Measurements from ENCODE around the gene PRPH. TPM values are rescaled to one million over a fixed set of nuclear protein-coding genes. Genes with fewer than 3 reads are reported as not detected.

Gene PRPH
- total RNA-seq, 1 donor from 2014 or later: 7.3 TPM

DNA sequence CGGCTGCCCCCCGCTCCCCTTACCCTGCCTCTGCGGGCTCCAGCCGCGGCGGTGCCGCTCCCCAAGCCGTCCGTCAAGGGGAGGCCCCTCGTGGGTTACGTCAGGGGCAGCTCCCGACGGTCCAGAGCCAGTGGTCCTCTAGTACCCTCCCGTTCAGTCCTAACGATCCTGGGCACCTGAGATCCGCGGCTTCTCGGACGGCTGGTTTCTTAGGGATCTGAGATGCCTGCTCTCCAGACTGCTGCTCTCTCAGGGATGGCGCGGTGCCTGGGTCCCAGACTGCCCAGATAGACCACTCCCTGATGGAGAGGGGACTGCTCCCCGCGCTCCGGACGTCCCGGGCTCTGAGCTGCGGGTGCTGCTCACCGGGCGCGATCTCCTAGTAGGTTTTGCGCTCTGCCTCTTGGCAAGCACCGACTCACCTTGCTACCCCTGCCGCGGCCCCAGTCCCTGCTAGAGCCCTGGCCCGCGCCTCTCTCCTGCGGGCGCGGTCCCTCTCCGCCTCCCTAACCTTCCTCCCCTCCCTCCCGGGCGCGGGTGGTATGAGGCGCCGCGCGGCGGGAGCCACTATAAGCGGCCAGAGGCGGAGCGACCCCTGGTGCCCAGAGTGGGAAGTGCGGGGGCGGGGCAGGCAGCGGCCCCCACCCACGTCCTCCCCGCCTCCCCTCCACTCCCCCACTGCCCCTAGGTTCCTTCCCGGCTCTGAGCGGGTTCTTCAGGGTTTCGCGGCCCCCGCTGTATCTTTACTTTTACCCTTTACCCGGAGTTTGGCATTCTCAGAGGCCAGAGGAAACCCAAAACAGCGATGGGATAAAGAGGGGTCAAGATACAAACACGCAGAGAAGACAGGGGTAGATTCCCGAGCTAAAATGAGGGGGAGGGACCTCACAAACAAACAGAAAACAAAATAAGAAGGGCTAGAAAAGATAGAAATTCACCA, 42.0 kb downstream of the PRPH start, which contains the start of gene C1QL4:
C1QL4 (minus strand) TSS at position 544 of the 940 bp plus-strand sequence. CDS start 711 bp downstream, outside the sequence.
- no peaks in the 10 kb centered on the region for H3K9me3 Mint-ChIP-seq
- peak within 1 kb of the TSS; percentile 78 for H3K4me3 Mint-ChIP-seq
- no peak within 1 kb of the TSS for H3K27ac Mint-ChIP-seq
- H3K4me1 Mint-ChIP-seq (ENCODE audit: unreplicated experiment): peaks cover 39% of the 10 kb centered on the region
- H3K36me3 Mint-ChIP-seq: peaks cover 4% of the 10 kb centered on the region
- H3K27me3 Mint-ChIP-seq: peaks cover 75% of the 10 kb centered on the region
- DNase-seq (ENCODE audit: extremely low spot score, unreplicated experiment): peak; percentile 92
- TF ChIP-seq, protein P1, sequence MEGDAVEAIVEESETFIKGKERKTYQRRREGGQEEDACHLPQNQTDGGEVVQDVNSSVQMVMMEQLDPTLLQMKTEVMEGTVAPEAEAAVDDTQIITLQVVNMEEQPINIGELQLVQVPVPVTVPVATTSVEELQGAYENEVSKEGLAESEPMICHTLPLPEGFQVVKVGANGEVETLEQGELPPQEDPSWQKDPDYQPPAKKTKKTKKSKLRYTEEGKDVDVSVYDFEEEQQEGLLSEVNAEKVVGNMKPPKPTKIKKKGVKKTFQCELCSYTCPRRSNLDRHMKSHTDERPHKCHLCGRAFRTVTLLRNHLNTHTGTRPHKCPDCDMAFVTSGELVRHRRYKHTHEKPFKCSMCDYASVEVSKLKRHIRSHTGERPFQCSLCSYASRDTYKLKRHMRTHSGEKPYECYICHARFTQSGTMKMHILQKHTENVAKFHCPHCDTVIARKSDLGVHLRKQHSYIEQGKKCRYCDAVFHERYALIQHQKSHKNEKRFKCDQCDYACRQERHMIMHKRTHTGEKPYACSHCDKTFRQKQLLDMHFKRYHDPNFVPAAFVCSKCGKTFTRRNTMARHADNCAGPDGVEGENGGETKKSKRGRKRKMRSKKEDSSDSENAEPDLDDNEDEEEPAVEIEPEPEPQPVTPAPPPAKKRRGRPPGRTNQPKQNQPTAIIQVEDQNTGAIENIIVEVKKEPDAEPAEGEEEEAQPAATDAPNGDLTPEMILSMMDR (conservative IDR thresholded peaks at IDR 0.05): peak; percentile 100

DNA sequence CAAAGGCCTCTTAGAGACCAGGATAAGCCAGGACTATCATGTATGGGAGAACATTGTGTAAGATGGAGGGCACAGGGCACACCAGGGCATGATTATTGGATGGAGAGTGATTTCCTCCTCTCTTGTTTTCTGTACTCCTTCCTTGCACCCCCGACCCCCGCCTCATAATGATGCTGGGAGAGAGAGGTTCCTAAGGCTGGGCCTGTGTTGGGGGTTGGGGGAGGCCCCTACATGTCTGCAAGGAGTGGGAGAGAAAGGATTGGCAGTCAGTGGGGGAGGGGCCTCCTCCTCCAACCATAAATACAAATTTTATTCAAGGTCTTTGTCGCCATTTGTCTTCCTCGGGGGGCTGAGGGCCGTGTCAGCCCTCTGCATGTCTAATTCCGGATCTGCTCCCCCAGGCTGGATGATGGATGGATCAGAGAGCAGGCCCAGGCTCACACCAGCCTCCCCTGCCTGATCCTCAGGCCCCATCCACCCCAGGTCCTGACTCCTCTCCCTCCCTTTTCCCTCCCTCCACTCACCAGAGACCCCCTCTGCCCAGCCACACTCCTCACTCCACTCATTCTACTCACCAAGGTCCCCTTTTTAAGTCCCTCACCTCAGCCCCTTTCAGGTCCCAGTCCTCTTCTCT, 44.0 kb downstream of the PRPH start:
- Mint-ChIP-seq H3K36me3 (peaks cover 4% of the 10 kb centered on the region), H3K4me1 (ENCODE audit: unreplicated experiment) (peaks cover 39% of the 10 kb centered on the region), H3K4me3 (peak overlapping the region; percentile 45), H3K9me3 (no peaks in the 10 kb centered on the region), H3K27me3 (peaks cover 87% of the 10 kb centered on the region), H3K27ac (peak overlapping the region; percentile 36)
- DNase-seq (ENCODE audit: extremely low spot score, unreplicated experiment): no peak
- TF ChIP-seq, protein P1 (conservative IDR thresholded peaks at IDR 0.05): no peak

DNA sequence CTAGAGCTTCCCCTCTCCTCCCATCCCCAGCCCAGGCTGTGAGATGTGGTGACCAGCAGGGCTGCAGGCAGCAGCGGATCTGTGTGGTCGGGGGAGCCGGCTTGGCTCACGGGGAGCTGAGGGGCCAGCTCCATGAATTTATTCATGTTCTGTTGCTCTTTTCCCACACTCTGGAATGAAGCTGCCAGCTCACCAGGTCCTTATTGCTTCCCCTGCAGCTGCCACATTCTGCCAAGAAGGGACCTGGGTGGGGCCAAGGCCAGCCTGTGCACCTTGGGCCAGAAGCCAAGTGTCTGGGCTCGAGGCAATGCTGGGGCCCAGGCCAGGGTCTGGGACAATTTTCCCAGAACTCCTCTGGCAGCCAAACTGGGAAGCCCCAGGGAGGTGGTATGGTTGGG, 44.5 kb downstream of the PRPH start:
- peaks cover 91% of the 10 kb centered on the region for H3K27me3 Mint-ChIP-seq
- no peak for DNase-seq (ENCODE audit: extremely low spot score, unreplicated experiment)
- H3K27ac Mint-ChIP-seq: peak overlapping the region; percentile 36

DNA sequence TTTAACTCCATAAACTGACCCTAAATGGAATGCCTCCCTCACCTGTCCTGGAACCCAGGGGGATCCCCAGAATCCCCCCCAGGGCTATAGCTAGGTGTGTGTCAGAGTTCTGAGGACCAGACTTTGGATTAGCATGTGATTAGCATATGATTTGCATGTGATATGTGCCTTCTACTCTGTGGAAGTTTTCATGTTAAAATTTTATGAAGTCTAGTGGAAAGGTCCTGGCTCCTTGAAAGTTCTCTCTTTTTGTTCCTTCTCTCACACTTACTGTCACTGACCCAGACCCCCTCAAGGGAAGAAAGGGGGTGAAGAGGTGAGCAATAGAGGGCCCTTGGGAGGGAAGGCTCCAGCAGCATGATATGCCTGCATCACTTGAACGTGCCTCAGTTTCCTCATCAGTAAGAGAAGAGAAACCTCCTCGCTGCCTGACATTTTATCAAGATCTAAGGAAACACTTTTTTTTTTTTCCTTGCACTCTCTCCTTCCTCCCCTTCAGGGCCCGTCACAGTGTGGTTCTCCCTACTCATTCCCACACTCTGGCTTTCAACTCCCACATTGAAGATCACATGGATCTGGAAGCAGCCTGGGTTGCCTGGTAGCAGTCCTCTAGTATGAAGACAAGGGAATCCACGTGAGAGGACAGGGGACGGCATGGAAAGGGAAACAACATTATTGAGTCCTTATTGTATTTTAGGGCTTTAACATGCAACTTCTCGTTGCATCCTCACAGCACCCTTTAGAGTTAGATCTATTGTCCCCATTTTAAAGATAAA, 45.3 kb downstream of the PRPH start:
- H3K4me1 Mint-ChIP-seq (ENCODE audit: unreplicated experiment): peaks cover 39% of the 10 kb centered on the region
- TF ChIP-seq, protein P1 (conservative IDR thresholded peaks at IDR 0.05): no peak
- H3K27ac Mint-ChIP-seq: no peak overlapping the region
- H3K4me3 Mint-ChIP-seq: peak overlapping the region; percentile 59
- H3K27me3 Mint-ChIP-seq: peaks cover 86% of the 10 kb centered on the region
- no peak for DNase-seq (ENCODE audit: extremely low spot score, unreplicated experiment)
- H3K9me3 Mint-ChIP-seq: no peaks in the 10 kb centered on the region
- no peaks in the 10 kb centered on the region for H3K36me3 Mint-ChIP-seq

More for the DNA sequence above, 44.5 kb downstream of the PRPH start:
- Mint-ChIP-seq H3K4me1 (ENCODE audit: unreplicated experiment) (peaks cover 39% of the 10 kb centered on the region), H3K9me3 (no peaks in the 10 kb centered on the region), H3K4me3 (peak overlapping the region; percentile 45), H3K36me3 (peaks cover 3% of the 10 kb centered on the region)
- TF ChIP-seq, protein P1 (conservative IDR thresholded peaks at IDR 0.05): no peak
